HUES64 (cell line): Measurements from ENCODE around the gene CCSAP. TPM values are rescaled to one million over a fixed set of nuclear protein-coding genes. Genes with fewer than 3 reads are reported as not detected.
A peak's percentile ranks its signal among the peaks of the same experiment; 100 is the strongest.

Experiments
- H3K27ac ChIP-seq: 2 replicates; pipeline ENCODE4 v1.7.0; 2013; ENCODE audit warnings: low read depth, low read length, inconsistent platforms
- H3K27me3 ChIP-seq: 2 replicates; pipeline ENCODE4 v1.6.1; 2013; ENCODE audit warnings: mild to moderate bottlenecking, low read length; ENCODE audit not compliant: insufficient read depth
- H3K36me3 ChIP-seq: 2 replicates; pipeline ENCODE4 v1.6.1; 2013; ENCODE audit warnings: mild to moderate bottlenecking, low read length; ENCODE audit not compliant: insufficient read depth
- H3K4me1 ChIP-seq: 2 replicates; pipeline ENCODE4 v1.6.1; 2013; ENCODE audit warnings: mild to moderate bottlenecking, low read length, moderate library complexity; ENCODE audit not compliant: insufficient read depth
- H3K4me3 ChIP-seq: 2 replicates; pipeline ENCODE4 v1.5.1; 2013; ENCODE audit warnings: mild to moderate bottlenecking, low read length, moderate library complexity
- H3K9ac ChIP-seq: 2 replicates; pipeline ENCODE4 v1.6.1; 2013; ENCODE audit warnings: mild to moderate bottlenecking, low read depth, low read length
- H3K9me3 ChIP-seq: 2 replicates; pipeline ENCODE4 v1.6.1; 2013; ENCODE audit warnings: low read depth, low read length; ENCODE audit not compliant: insufficient read depth
- WGBS: fragments of 150-250, 120-280 bp; methylation state at CpG from one replicate; pipeline ENCODE4 v1.1.7; 2013; ENCODE audit warnings: missing lambda C conversion rate; 5-methylcytosine and 5-hydroxymethylcytosine counted together
- polyA plus RNA-seq, 2 experiments: library from polyadenylated mRNA; stranded (reverse); fragments of 50-300 nt; gene quantifications; one replicate each; pipeline ENCODE4 v1.2.3, GENCODE V29; 2013

The CCSAP gene, protein sequence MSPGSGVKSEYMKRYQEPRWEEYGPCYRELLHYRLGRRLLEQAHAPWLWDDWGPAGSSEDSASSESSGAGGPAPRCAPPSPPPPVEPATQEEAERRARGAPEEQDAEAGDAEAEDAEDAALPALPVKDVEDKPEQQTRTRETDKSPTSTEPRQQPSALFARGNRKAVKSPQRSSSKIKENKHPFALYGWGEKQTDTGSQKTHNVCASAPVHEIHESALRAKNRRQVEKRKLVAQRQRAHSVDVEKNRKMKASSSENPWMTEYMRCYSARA
- polyA plus RNA-seq (2013, experiment 1 of 2): 4.9 TPM
- polyA plus RNA-seq (2013, experiment 2 of 2): 5.8 TPM

GRCh38 chr1:229342656-229343569 is at the start of gene CCSAP:
Gene CCSAP, minus strand, starts transcription at chr1:229343047. Its CDS starts 582 bp downstream, at chr1:229342465.
- H3K36me3 ChIP-seq: no peaks in the 10 kb centered on the region
- H3K9me3 ChIP-seq: no peaks in the 10 kb centered on the region
- 1% methylated on average over 83 of the region's 83 CpGs for WGBS
- H3K27me3 ChIP-seq: peaks cover 31% of the 10 kb centered on the region
- H3K27ac ChIP-seq: peak within 1 kb of the TSS; percentile 74; the same call in 1 of the 2 replicates
- peak within 1 kb of the TSS; percentile 80 for H3K9ac ChIP-seq
- peaks cover 7% of the 10 kb centered on the region; the same call in 1 of the 2 replicates for H3K4me1 ChIP-seq
- H3K4me3 ChIP-seq: peak within 1 kb of the TSS; percentile 69

GRCh38 chr1:229390130-229390529 is 47.3 kb upstream of the CCSAP start:
- 96% methylated on average over 7 of the region's 7 CpGs for WGBS
- Histone ChIP-seq H3K9ac (no peak overlapping the region), H3K27ac (no peak overlapping the region), H3K27me3 (no peaks in the 10 kb centered on the region), H3K36me3 (no peaks in the 10 kb centered on the region), H3K9me3 (0 out of 2 replicates have a peak, but pooled peaks cover under 1% of the 10 kb centered on the region), H3K4me1 (no peaks in the 10 kb centered on the region), H3K4me3 (no peak overlapping the region)

- Histone ChIP-seq H3K9me3 (no peaks in the 10 kb centered on the region), H3K9ac (no peak overlapping the region), H3K4me3 (no peak overlapping the region), H3K36me3 (no peaks in the 10 kb centered on the region), H3K27me3 (no peaks in the 10 kb centered on the region), H3K27ac (no peak overlapping the region), H3K4me1 (no peaks in the 10 kb centered on the region)
- WGBS: 94% methylated on average over 7 of the region's 7 CpGs
Measured at GRCh38 chr1:229388897-229389580, 46.2 kb upstream of the CCSAP start.

GRCh38 chr1:229385853-229386456 is 43.1 kb upstream of the CCSAP start:
- no peaks in the 10 kb centered on the region for H3K9me3 ChIP-seq
- no peak overlapping the region for H3K4me3 ChIP-seq
- no peaks in the 10 kb centered on the region for H3K36me3 ChIP-seq
- 89% methylated on average over 8 of the region's 8 CpGs for whole genome bisulfite sequencing
- no peak overlapping the region for H3K9ac ChIP-seq
- H3K27me3 ChIP-seq: 0 out of 2 replicates have a peak, but pooled peaks cover under 1% of the 10 kb centered on the region
- H3K27ac ChIP-seq: no peak overlapping the region
- H3K4me1 ChIP-seq: peaks cover 12% of the 10 kb centered on the region

- Histone ChIP-seq H3K9me3 (no peaks in the 10 kb centered on the region), H3K27me3 (peaks cover 11% of the 10 kb centered on the region; the same call in 1 of the 2 replicates), H3K9ac (no peak overlapping the region), H3K4me1 (peaks cover 23% of the 10 kb centered on the region), H3K4me3 (no peak overlapping the region), H3K36me3 (no peaks in the 10 kb centered on the region), H3K27ac (no peak overlapping the region)
- 96% methylated on average over 7 of the region's 7 CpGs for WGBS
Measured at GRCh38 chr1:229384822-229385221, 42.0 kb upstream of the CCSAP start.

GRCh38 chr1:229383961-229384360 is 41.1 kb upstream of the CCSAP start:
- Histone ChIP-seq H3K4me1 (peaks cover 30% of the 10 kb centered on the region), H3K9ac (no peak overlapping the region), H3K9me3 (no peaks in the 10 kb centered on the region), H3K4me3 (no peak overlapping the region), H3K36me3 (no peaks in the 10 kb centered on the region), H3K27me3 (peaks cover 11% of the 10 kb centered on the region; the same call in 1 of the 2 replicates), H3K27ac (no peak overlapping the region)
- WGBS: 95% methylated on average over 4 of the region's 5 CpGs

GRCh38 chr1:229383188-229383587 is 40.3 kb upstream of the CCSAP start:
- no peak overlapping the region for H3K9ac ChIP-seq
- H3K27ac ChIP-seq: no peak overlapping the region
- no peaks in the 10 kb centered on the region for H3K36me3 ChIP-seq
- 98% methylated on average over 3 of the region's 3 CpGs for WGBS
- peaks cover 11% of the 10 kb centered on the region; the same call in 1 of the 2 replicates for H3K27me3 ChIP-seq
- no peaks in the 10 kb centered on the region for H3K9me3 ChIP-seq
- H3K4me1 ChIP-seq: peaks cover 30% of the 10 kb centered on the region
- H3K4me3 ChIP-seq: no peak overlapping the region

DNA sequence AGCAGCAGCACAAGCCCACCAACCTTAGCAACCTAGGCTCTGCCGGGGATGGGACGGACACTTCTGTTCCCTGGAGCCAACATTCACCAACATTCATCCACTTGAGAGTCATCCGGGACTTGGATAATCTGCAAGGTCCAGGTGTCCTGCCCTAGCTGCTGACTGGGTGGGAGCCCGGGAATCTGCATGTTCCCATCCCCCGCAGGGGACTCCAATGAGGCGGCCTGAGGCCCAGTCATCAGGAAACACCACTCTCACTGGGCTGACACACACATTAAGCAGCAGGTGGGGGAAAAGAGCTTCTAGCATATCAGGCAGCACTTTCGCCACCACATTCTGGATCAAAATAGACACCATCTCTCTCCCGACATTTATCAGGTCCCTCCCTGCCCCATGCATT is 38.4 kb upstream of the CCSAP start:
- Histone ChIP-seq H3K9ac (no peak overlapping the region), H3K36me3 (no peaks in the 10 kb centered on the region), H3K9me3 (no peaks in the 10 kb centered on the region), H3K4me1 (peaks cover 30% of the 10 kb centered on the region), H3K27ac (no peak overlapping the region), H3K4me3 (no peak overlapping the region), H3K27me3 (peaks cover 11% of the 10 kb centered on the region; the same call in 1 of the 2 replicates)
- WGBS: 43% methylated on average over 8 of the region's 8 CpGs

GRCh38 chr1:229380536-229381160 is 37.8 kb upstream of the CCSAP start:
- H3K36me3 ChIP-seq: no peaks in the 10 kb centered on the region
- 66% methylated on average over 14 of the region's 14 CpGs for WGBS
- peaks cover 11% of the 10 kb centered on the region; the same call in 1 of the 2 replicates for H3K27me3 ChIP-seq
- H3K9ac ChIP-seq: no peak overlapping the region
- no peak overlapping the region for H3K4me3 ChIP-seq
- no peak overlapping the region for H3K27ac ChIP-seq
- H3K4me1 ChIP-seq: peaks cover 30% of the 10 kb centered on the region
- H3K9me3 ChIP-seq: no peaks in the 10 kb centered on the region

GRCh38 chr1:229379846-229380245 is 37.0 kb upstream of the CCSAP start:
- Histone ChIP-seq H3K9me3 (no peaks in the 10 kb centered on the region), H3K4me1 (peaks cover 30% of the 10 kb centered on the region), H3K27ac (no peak overlapping the region), H3K36me3 (no peaks in the 10 kb centered on the region), H3K27me3 (peaks cover 11% of the 10 kb centered on the region; the same call in 1 of the 2 replicates), H3K4me3 (peak overlapping the region; percentile 22), H3K9ac (no peak overlapping the region)
- WGBS: 43% methylated on average over 5 of the region's 5 CpGs
